T47D (cell line): Measurements from ENCODE around the gene LIMS2.

Experiments
- DNase-seq, 2 experiments: peaks; one replicate each; pipeline versions ENCODE4 v3.0.0 to v3.0.0-alpha.2; 2011 to 2012; ENCODE audit warnings: low read depth in 1 of 2, low spot score in 1 of 2
- JUND ChIP-seq: IDR thresholded peaks from 2 replicates; pipeline ENCODE4 v1.6.1; 2012; ENCODE audit warnings: low read depth
- in situ Hi-C: cut with HindIII; loops from 2 replicates; pipeline ENCODE4 v1.10.0; 2016; ENCODE audit warnings: low sequenced_read_pairs, low pct_unique_long_range_greater_than_20kb

The LIMS2 gene

GRCh38 chr2:127656569-127657231 lies 18.6 kb downstream of the LIMS2 start:
- DNase-seq, result no peak
- TF ChIP-seq JUND, result no peak
- in situ Hi-C loops, result no loop called here

GRCh38 chr2:127655209-127656073 lies 19.9 kb downstream of the LIMS2 start:
- no peak for DNase-seq
- TF ChIP-seq JUND, result no peak
- in situ Hi-C loops, result no loop called here

DNA sequence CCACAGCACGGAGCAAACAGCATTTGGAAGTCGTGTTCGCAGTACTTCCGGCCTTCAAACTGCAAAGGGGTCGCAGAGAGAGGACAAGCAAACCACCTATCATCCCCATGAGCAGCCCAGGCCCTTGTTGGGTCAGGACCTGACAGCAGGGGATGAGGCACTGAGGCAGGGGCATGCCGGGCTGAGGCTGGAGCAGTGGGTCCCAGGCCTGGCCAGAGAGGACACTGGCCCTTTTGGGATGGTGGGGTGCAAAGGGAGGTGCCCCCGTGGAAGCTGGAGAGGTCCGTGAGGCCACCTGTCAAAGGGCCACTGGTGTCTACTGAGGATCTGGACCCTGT lies 20.5 kb downstream of the LIMS2 start:
- no peak for DNase-seq
- TF ChIP-seq JUND, result no peak
- in situ Hi-C loops, result no loop called here

DNA sequence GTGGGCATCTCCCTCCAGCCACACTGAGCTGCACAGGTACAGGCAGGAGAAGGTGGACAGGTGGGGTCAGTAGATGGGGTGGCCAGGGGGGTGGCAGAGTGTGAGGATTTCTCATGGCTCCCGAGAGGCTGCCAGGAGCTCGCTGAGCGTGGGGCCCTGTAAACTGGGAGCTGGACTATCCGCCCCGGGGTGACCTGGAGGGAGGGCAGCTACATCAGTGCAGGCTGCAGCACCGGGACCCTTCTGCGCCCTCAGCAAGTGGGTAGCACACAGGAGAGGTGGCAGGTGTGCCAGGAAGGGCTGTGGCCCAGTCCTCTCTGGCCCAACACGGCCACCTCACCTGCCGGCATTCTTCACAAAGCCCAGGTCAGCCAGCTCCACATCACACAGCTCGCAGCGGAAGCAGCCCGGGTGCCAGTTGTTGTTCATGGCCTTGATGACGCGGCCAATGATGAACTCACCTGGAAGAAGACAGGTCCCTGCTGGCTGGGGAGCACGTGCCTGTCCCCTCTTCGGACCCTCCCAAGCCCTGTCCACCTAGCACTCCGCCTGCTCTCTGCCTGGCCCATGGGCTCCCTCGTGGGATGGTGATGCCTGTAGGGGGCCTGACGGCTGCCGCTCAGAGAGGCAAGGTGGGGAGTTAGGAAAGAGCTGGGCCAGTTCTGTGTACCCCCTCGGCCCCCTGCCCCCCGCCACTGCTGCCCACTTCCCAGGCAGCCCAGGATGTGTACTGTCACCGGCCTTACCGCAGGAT lies 21.1 kb downstream of the LIMS2 start:
- DNase-seq, result no peak
- in situ Hi-C loops, result no loop called here
- no peak for TF ChIP-seq JUND

DNA sequence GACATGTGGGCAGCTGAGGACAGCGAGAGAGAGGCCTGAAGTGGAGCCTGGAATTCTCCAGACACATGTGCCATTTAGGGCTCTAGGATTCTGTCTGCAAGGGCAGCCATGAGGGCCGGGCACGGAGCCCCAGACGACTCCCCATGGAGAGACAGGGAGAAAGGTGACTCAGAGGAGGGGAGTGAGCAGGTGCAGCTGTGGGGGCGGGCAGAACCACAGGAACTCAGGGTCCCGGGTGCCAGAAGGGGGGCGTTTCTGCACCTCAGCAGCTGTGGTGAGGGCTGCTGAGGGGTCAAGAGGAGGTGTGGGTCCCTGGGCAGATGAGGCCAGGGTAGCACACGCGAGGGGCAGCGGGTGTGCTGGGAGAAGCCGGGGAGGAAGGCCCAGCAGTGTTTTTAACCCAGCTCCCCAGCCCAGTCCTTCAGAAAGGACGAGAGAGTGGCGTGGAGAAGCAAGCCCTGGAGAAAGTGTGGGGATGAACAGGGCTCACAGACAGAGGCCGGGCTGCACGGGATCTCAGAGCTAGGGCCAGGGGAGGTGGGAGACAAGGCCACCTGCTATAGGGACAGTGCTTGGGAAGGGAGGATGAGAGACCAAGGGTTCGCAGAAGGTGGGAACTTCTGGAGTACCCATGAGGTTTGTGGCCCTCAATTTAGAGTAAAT lies 21.8 kb downstream of the LIMS2 start:
- no peak for DNase-seq
- in situ Hi-C loops, result no loop called here
- TF ChIP-seq JUND, result no peak

DNA sequence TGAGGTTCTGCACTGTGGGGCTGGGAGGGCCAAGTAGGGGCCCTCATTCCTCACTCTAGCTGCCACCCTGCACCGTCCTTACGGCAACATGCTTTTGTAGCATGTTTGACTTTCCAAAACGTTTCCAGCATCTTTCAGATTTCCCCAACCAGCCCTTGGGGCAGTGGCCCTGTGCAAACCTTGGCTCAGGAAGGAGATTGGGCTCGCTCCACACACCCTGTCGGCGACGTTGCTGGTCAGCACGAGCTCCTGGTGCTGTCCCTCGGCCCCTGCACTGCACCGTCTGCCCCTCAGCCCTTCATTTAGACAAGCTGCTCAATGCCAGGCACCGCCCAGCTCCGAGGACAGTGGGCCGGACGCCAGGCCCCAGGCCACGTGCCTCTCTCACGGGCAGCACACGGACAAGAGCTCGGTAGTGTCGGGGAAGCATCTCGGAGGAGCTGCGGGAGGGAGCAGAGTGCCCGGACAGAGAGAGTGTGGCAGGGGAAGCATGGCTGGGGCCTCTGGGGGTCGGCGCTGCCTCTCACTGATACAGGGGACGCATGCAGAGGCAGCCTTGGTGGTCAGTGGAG lies 22.5 kb downstream of the LIMS2 start:
- no peak for DNase-seq
- in situ Hi-C loops, result no loop called here
- no peak for TF ChIP-seq JUND

DNA sequence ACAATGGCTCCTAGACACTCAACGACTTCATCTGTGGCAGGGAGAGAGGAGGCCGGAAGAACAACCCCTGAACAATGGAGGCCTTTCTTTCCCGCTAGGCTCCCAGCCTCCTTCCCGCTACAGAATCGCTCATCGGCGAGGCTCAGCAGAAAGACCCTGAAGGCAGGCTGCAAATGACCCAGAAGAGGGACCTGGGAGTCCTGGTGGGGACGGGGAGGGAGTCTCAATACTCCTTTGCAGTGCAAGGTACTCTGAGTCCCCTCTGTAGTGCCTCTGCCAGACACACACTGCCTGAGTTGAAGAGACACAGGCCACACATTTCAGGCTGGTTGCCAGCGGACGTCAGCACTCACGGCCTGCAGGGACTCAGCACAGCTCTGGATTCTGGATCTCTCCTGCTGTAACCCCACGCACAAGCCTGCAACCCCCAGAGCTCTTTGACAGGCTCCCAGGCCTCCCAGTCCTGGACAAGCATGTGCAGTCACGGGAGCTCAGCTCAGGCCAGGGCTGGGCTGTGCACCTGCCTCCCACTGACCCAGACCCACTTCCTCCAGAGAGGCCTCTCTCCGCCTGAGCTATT lies 23.3 kb downstream of the LIMS2 start:
- in situ Hi-C loops, result no loop called here
- no peak for DNase-seq
- no peak for TF ChIP-seq JUND

DNA sequence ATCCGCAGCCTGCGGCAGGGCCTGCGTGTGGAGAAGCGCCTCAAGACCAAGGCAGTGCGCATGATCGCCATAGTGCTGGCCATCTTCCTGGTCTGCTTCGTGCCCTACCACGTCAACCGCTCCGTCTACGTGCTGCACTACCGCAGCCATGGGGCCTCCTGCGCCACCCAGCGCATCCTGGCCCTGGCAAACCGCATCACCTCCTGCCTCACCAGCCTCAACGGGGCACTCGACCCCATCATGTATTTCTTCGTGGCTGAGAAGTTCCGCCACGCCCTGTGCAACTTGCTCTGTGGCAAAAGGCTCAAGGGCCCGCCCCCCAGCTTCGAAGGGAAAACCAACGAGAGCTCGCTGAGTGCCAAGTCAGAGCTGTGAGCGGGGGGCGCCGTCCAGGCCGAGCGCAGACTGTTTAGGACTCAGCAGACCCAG lies 23.9 kb downstream of the LIMS2 start:
- no peak for DNase-seq
- in situ Hi-C loops, result no loop called here
- no peak for TF ChIP-seq JUND

DNA sequence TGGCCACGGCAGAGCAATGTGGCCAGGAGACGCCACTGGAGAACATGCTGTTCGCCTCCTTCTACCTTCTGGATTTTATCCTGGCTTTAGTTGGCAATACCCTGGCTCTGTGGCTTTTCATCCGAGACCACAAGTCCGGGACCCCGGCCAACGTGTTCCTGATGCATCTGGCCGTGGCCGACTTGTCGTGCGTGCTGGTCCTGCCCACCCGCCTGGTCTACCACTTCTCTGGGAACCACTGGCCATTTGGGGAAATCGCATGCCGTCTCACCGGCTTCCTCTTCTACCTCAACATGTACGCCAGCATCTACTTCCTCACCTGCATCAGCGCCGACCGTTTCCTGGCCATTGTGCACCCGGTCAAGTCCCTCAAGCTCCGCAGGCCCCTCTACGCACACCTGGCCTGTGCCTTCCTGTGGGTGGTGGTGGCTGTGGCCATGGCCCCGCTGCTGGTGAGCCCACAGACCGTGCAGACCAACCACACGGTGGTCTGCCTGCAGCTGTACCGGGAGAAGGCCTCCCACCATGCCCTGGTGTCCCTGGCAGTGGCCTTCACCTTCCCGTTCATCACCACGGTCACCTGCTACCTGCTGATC lies 24.4 kb downstream of the LIMS2 start:
- in situ Hi-C loops, result no loop called here
- no peak for TF ChIP-seq JUND

DNA sequence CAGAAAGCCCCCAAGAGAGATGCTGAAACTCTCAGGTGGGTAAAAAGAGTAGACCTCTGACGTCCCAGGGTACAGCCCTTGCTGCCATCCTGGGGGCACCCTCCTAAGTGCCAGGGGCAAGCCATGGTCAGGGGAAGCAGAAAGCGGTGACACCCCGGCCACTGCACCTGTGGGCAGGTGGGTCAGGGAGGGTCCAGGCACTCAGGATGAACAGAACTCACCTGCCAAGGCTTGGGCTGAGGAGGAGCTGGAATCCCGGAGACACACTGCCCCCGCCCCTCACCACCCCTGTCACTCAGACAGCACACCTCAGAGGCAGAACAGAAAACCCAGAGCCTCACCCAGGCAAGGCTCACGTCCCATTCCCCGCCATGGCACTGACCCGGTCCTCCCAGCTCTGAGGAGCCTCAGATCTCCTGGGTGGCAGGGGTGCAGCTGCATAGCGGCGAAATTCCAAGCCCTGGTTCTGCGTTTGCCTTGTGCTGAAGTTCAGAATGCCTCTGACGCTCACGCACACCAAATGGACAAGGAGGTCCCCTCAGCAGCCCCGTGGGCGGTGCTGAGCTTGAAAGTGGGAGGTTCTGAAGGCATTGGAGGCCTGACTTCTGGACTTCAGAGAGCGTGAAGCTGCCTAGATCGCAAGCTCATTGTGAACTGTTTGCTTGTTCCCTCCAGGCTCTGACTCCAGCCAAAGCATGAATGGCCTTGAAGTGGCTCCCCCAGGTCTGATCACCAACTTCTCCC lies 25.1 kb downstream of the LIMS2 start:
- no peak for TF ChIP-seq JUND
- no peak for DNase-seq
- in situ Hi-C loops, result no loop called here

More for the DNA sequence above, 24.4 kb downstream of the LIMS2 start:
- no peak for DNase-seq

- no peak for TF ChIP-seq JUND
- in situ Hi-C loops, result no loop called here
- DNase-seq, result peak; percentile 67 to 86
Observed at GRCh38 chr2:127649684-127650040, 25.7 kb downstream of the LIMS2 start.
